Mucosa of descending colon (tissue), 3 donors: ENCODE results near the gene ADGRF4. TPM values are rescaled to one million over a fixed set of nuclear protein-coding genes. Genes with fewer than 3 reads are reported as not detected.
A peak's percentile ranks its signal among the peaks of the same experiment; 100 is the strongest.

ENCODE experiments used
- ATAC-seq: fragments of 200-7000 bp; cut with Tn5 transposase; one replicate; pipeline ENCODE4 v1.9.1; 2020; ENCODE audit warnings: mild to moderate bottlenecking, moderate library complexity
- DNase-seq, 3 donors: peaks; one replicate each; pipeline ENCODE4 v3.0.0-alpha.2; 2020
- H3K36me3 ChIP-seq: fragments of 200-600 bp; one replicate; pipeline ENCODE4 v1.8.0; 2021; ENCODE audit warnings: low read depth, mild to moderate bottlenecking
- H3K4me1 ChIP-seq: fragments of 200-600 bp; one replicate; pipeline ENCODE4 v1.8.0; 2021; ENCODE audit warnings: low read depth, mild to moderate bottlenecking
- H3K4me3 ChIP-seq: fragments of 200-600 bp; one replicate; pipeline ENCODE4 v1.8.0; 2021; ENCODE audit warnings: mild to moderate bottlenecking
- H3K9me3 ChIP-seq: fragments of 200-600 bp; one replicate; pipeline ENCODE4 v1.8.0; 2021; ENCODE audit warnings: mild to moderate bottlenecking
- CTCF ChIP-seq: fragments of 200-600 bp; IDR thresholded peaks from one replicate; pipeline ENCODE4 v1.8.0; 2022; ENCODE audit warnings: antibody characterized with exemption, mild to moderate bottlenecking
- intact Hi-C, 2 donors: fragments of 100-400 bp; cut with DNase I in 1 of 2; cut with micrococcal nuclease in 1 of 2; formaldehyde crosslinking; loops; one replicate each; pipeline versions ENCODE4 v1.11.0 to v1.11.1; 2022; cut with DNase I, micrococcal nuclease
- total RNA-seq, 3 donors: library from RNA; stranded (reverse); fragmentation: NEBNext Ultra II Directional in 2 of 3; extraction: Animal tissue kit (Norgen Biotek cat#: 25700) in 2 of 3; gene quantifications; one replicate each; pipeline versions ENCODE4 v1.2.1 to v1.2.4, GENCODE V29; 2021 to 2023
- donor health status: DM: no; HTN: no; CAD: no; lungs with moderate emphysema.
- donor health status: DM: no; HTN: no; CAD: no.
- donor health status: DM: no; HTN: yes; CAD: no.

ADGRF4 gene
- total RNA-seq, 3 donors from 2014 or later, result 0.79 to 3.9 (median 2.6) TPM

- Histone ChIP-seq H3K4me1 (no peaks in the 10 kb centered on the region), H3K36me3 (no peaks in the 10 kb centered on the region), H3K9me3 (no peaks in the 10 kb centered on the region), H3K4me3 (no peak overlapping the region)
- intact Hi-C loops, result no loop called here
- TF ChIP-seq CTCF, result no peak
- ATAC-seq (no peak), DNase-seq (no peak)
Observed at GRCh38 chr6:47727391-47727790, 29.0 kb downstream of the ADGRF4 start.

- H3K9me3 ChIP-seq, result no peaks in the 10 kb centered on the region
- no peak for TF ChIP-seq CTCF
- peak; percentile 70 for ATAC-seq
- intact Hi-C loops, result no loop called here
- H3K4me3 ChIP-seq, result no peak overlapping the region
- no peak for DNase-seq
- H3K4me1 ChIP-seq, result no peaks in the 10 kb centered on the region
- H3K36me3 ChIP-seq, result no peaks in the 10 kb centered on the region
Observed at GRCh38 chr6:47729019-47729418, 30.6 kb downstream of the ADGRF4 start.

- ATAC-seq (no peak), DNase-seq (no peak)
- Histone ChIP-seq H3K36me3 (no peaks in the 10 kb centered on the region), H3K4me3 (no peak overlapping the region), H3K4me1 (no peaks in the 10 kb centered on the region), H3K9me3 (no peaks in the 10 kb centered on the region)
- TF ChIP-seq CTCF, result no peak
- intact Hi-C loops, result no loop called here
Observed at GRCh38 chr6:47729457-47729856, 31.1 kb downstream of the ADGRF4 start.

- peak in 1 of 3 donors; percentile 75 for DNase-seq
- no peak for TF ChIP-seq CTCF
- intact Hi-C loops, result loop anchor here in 1 of 2 donors (5.0 kb wide), 1 partner anchor 102 kb away; no protein-coding TSS in a partner anchor
Observed at GRCh38 chr6:47733879-47734558, 35.6 kb downstream of the ADGRF4 start.

GRCh38 chr6:47734831-47735481 lies 36.6 kb downstream of the ADGRF4 start:
- DNase-seq (no peak), ATAC-seq (no peak)
- no peak for TF ChIP-seq CTCF
- intact Hi-C loops, result loop anchor here in 1 of 2 donors (5.0 kb wide), 1 partner anchor 103 kb away; no protein-coding TSS in a partner anchor
- H3K9me3 ChIP-seq, result no peaks in the 10 kb centered on the region
- H3K4me1 ChIP-seq, result peaks cover 16% of the 10 kb centered on the region
- no peaks in the 10 kb centered on the region for H3K36me3 ChIP-seq
- no peak overlapping the region for H3K4me3 ChIP-seq

More at GRCh38 chr6:47733879-47734558, 35.6 kb downstream of the ADGRF4 start:
- no peaks in the 10 kb centered on the region for H3K36me3 ChIP-seq
- H3K9me3 ChIP-seq, result no peaks in the 10 kb centered on the region
- H3K4me1 ChIP-seq, result peaks cover 16% of the 10 kb centered on the region
- peak; percentile 45 for ATAC-seq
- no peak overlapping the region for H3K4me3 ChIP-seq
